ENCODE results near the gene BAHCC1.
"Not testable (repeated sequence)": the region's sequence is repeated elsewhere in the genome, so short reads cannot be mapped to it uniquely, and the experiment has no call there.

BAHCC1 gene

GRCh38 chr17:81414756-81415516 lies 19.7 kb downstream of the BAHCC1 start:
- no peak for FAIRE-seq

- FAIRE-seq, result no peak
These were observed 20.4 kb downstream of the BAHCC1 start for GRCh38 chr17:81415681-81416080.

- FAIRE-seq, result no peak
These were observed 21.4 kb downstream of the BAHCC1 start for GRCh38 chr17:81416612-81417011.

GRCh38 chr17:81417049-81417878 lies 22.0 kb downstream of the BAHCC1 start:
- no peak for FAIRE-seq

- no peak for FAIRE-seq
These were observed 22.8 kb downstream of the BAHCC1 start for GRCh38 chr17:81417879-81418709.

GRCh38 chr17:81418710-81419318 lies 23.6 kb downstream of the BAHCC1 start:
- FAIRE-seq, result no peak

- no peak for FAIRE-seq
These were observed 24.1 kb downstream of the BAHCC1 start for GRCh38 chr17:81419319-81419885.

GRCh38 chr17:81419886-81420768 lies 24.9 kb downstream of the BAHCC1 start:
- no peak for FAIRE-seq

GRCh38 chr17:81420769-81421462 lies 25.7 kb downstream of the BAHCC1 start:
- no peak for FAIRE-seq

GRCh38 chr17:81422776-81423697 lies 27.8 kb downstream of the BAHCC1 start:
- no peak for FAIRE-seq

GRCh38 chr17:81423698-81424071 lies 28.4 kb downstream of the BAHCC1 start:
- no peak for FAIRE-seq

- FAIRE-seq, result no peak
These were observed 29.1 kb downstream of the BAHCC1 start for GRCh38 chr17:81424151-81425017.

GRCh38 chr17:81425041-81425440 lies 29.8 kb downstream of the BAHCC1 start:
- FAIRE-seq, result peak; percentile 99

GRCh38 chr17:81425716-81426392 lies 30.6 kb downstream of the BAHCC1 start:
- not testable (repeated sequence) for FAIRE-seq

- FAIRE-seq, result no peak
These were observed 31.3 kb downstream of the BAHCC1 start for GRCh38 chr17:81426393-81427172.

- FAIRE-seq, result no peak
These were observed 32.2 kb downstream of the BAHCC1 start for GRCh38 chr17:81427173-81428120.

All from endometrium (tissue), 2 donors.